ENCODE data around the gene AGAP1.

Gene AGAP1

GRCh38 chr2:235566415-235566814 is 72.6 kb downstream of the AGAP1 start:
- DNase-seq (ENCODE audit: low read depth in 3 of 3, low spot score in 1 of 3), result no peak

- DNase-seq (ENCODE audit: low read depth in 3 of 3, low spot score in 1 of 3), result no peak
Measured at GRCh38 chr2:235566931-235567495, 73.2 kb downstream of the AGAP1 start.

GRCh38 chr2:235567842-235568241 is 74.0 kb downstream of the AGAP1 start:
- no peak for DNase-seq (ENCODE audit: low read depth in 3 of 3, low spot score in 1 of 3)

GRCh38 chr2:235568431-235568830 is 74.6 kb downstream of the AGAP1 start:
- DNase-seq (ENCODE audit: low read depth in 3 of 3, low spot score in 1 of 3), result no peak

- DNase-seq (ENCODE audit: low read depth in 3 of 3, low spot score in 1 of 3), result no peak
Measured at GRCh38 chr2:235569837-235570236, 76.0 kb downstream of the AGAP1 start.

- no peak for DNase-seq (ENCODE audit: low read depth in 3 of 3, low spot score in 1 of 3)
Measured at GRCh38 chr2:235570256-235570655, 76.4 kb downstream of the AGAP1 start.

GRCh38 chr2:235570966-235571692 is 77.3 kb downstream of the AGAP1 start:
- no peak for DNase-seq (ENCODE audit: low read depth in 3 of 3, low spot score in 1 of 3)

GRCh38 chr2:235572592-235572991 is 78.7 kb downstream of the AGAP1 start:
- DNase-seq (ENCODE audit: low read depth in 3 of 3, low spot score in 1 of 3), result no peak

GRCh38 chr2:235573331-235574221 is 79.7 kb downstream of the AGAP1 start:
- DNase-seq (ENCODE audit: low read depth in 3 of 3, low spot score in 1 of 3), result no peak

- DNase-seq (ENCODE audit: low read depth in 3 of 3, low spot score in 1 of 3), result no peak
Measured at GRCh38 chr2:235575431-235575830, 81.6 kb downstream of the AGAP1 start.

GRCh38 chr2:235575904-235576303 is 82.1 kb downstream of the AGAP1 start:
- no peak for DNase-seq (ENCODE audit: low read depth in 3 of 3, low spot score in 1 of 3)

GRCh38 chr2:235576337-235576910 is 82.6 kb downstream of the AGAP1 start:
- DNase-seq (ENCODE audit: low read depth in 3 of 3, low spot score in 1 of 3), result no peak

GRCh38 chr2:235577404-235578330 is 83.8 kb downstream of the AGAP1 start:
- DNase-seq (ENCODE audit: low read depth in 3 of 3, low spot score in 1 of 3), result no peak

- no peak for DNase-seq (ENCODE audit: low read depth in 3 of 3, low spot score in 1 of 3)
Measured at GRCh38 chr2:235579128-235579527, 85.3 kb downstream of the AGAP1 start.

- no peak for DNase-seq (ENCODE audit: low read depth in 3 of 3, low spot score in 1 of 3)
Measured at GRCh38 chr2:235580426-235581157, 86.7 kb downstream of the AGAP1 start.

- no peak for DNase-seq (ENCODE audit: low read depth in 3 of 3, low spot score in 1 of 3)
Measured at GRCh38 chr2:235582081-235582686, 88.3 kb downstream of the AGAP1 start.

- no peak for DNase-seq (ENCODE audit: low read depth in 3 of 3, low spot score in 1 of 3)
Measured at GRCh38 chr2:235582729-235583128, 88.9 kb downstream of the AGAP1 start.

GRCh38 chr2:235583144-235583543 is 89.3 kb downstream of the AGAP1 start:
- no peak for DNase-seq (ENCODE audit: low read depth in 3 of 3, low spot score in 1 of 3)

GRCh38 chr2:235583925-235584637 is 90.2 kb downstream of the AGAP1 start:
- no peak for DNase-seq (ENCODE audit: low read depth in 3 of 3, low spot score in 1 of 3)

All from stimulated activated CD4-positive, alpha-beta T cell treated with anti-CD3 and anti-CD28 coated beads, TNF-alpha, amount 100 ng/mL, for 1 hour (primary cell).